Measurements from ENCODE around the gene TBC1D3B.
"Not testable (repeated sequence)": the region's sequence is repeated elsewhere in the genome, so short reads cannot be mapped to it uniquely, and the experiment has no call there.

The TBC1D3B gene

DNA sequence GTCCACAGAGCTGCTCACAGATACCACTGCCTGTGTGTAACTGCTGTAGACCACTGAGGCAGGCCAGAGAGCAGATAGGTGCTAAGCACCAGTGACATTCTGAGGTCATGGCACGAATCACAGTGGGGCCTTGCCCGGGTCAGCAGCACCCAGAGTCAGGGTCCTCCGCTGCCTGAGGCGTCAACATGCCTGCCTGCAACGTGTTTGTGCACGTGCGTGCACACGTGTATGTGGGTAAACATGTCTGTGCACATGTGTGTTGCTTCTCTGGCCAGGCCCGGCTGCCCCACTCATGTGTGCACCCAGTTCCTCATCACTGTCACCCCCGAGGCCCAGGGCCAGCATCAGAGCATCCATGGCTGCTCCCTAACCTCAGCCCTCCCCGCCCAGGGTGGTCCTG is at the start of gene TBC1D3B:
TBC1D3B (minus strand) TSS at position 101 of the 400 bp plus-strand sequence. CDS start 1,586 bp downstream, outside the sequence.
- not testable (repeated sequence) for DNase-seq

DNA sequence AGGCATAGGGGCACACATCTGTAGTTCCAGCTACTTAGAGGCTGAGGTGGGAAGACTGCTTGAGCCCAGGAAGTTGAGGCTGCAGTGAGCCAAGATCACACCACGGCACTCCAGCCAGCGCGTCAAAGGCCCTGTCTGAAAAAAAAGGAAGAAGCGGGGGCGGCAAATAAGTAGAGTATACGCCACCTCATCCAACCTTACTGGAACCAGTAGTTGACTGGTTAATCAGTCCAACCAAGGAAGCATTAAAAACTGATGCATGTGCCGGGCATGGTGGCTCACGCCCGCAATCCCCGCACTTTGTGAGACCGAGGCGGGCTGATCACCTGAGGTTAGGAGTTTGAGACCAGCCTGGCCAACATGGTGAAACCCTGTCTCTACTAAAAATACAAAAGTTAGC is 46.5 kb upstream of the TBC1D3B start:
- DNase-seq: not testable (repeated sequence)

DNA sequence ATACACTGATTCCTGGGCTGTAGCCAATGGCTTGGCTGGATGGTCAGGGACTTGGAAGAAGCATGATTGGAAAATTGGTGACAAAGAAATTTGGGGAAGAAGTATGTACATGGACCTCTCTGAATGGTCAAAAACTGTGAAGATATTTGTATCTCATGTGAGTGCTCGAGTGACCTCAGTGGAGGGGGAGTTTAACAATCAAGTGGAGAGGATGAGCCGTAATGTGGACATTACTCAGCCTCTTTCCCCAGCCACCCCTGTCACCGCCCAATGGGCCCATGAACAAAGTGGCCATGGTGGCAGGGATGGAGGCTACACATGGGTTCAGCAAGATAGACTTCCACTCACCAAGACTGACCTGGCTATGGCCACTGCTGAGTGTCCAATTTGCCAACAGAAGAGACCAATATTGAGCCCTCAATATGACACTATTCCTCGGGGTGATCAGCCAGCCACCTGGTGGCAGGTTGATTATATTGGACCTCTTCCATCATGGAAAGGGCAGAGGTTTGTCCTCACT is 45.2 kb upstream of the TBC1D3B start:
- DNase-seq: not testable (repeated sequence)

DNA sequence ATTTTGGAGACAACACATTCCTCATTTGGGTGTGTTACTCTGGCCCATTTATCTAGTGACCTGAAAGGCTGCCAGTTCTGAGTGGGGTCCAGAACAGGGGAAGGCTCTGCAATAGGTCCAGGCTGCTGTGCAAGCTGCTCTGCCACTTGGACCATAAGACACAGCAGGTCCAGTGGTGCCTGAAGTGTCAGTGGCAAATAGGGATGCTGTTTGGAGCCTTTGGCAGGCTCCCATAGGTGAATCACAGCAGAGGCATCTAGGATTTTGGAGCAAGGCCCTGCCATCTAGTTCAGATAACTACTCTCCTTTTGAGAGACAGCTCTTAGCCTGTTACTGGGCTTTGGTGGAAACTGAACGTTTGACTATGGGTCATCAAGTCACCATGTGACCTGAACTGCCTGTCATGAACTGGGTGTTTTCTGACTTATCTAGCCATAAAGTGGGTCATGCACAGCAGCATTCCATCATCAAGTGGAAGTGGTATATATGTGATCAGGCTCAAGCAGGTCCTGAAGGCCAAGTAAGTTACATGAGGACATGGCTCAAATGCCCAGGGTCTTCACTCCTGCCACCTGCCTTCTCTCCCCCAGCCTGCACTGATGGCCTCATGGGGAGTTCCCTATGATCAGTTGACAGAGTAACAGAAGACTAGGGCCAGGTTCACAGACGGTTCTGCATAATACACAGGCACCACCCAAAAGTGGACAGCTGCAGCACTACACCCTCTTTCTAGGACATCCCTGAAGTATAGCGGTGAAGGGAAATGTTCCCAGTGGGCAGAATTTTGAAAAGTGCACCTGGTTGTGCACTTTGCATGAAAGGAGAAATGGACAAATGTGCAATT is 44.5 kb upstream of the TBC1D3B start:
- not testable (repeated sequence) for DNase-seq

DNA sequence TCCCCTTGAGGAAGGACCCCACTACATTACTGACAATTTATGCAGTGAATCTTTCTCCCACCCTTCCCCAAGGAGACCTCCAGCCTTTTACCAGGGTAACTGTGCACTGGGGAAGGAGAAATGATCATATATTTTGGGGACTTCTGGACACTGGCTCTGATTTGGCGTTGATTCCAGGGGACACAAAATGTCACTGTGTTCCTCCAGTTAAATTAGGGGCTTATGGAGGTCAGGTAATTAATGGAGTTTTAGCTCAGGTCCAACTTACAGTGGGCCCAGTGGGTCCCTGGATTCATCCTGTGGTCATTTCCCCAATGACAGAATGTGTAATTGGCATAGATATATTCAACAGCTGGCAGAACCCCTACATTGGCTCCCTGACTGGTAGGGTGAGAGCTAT is 43.1 kb upstream of the TBC1D3B start:
- not testable (repeated sequence) for DNase-seq

DNA sequence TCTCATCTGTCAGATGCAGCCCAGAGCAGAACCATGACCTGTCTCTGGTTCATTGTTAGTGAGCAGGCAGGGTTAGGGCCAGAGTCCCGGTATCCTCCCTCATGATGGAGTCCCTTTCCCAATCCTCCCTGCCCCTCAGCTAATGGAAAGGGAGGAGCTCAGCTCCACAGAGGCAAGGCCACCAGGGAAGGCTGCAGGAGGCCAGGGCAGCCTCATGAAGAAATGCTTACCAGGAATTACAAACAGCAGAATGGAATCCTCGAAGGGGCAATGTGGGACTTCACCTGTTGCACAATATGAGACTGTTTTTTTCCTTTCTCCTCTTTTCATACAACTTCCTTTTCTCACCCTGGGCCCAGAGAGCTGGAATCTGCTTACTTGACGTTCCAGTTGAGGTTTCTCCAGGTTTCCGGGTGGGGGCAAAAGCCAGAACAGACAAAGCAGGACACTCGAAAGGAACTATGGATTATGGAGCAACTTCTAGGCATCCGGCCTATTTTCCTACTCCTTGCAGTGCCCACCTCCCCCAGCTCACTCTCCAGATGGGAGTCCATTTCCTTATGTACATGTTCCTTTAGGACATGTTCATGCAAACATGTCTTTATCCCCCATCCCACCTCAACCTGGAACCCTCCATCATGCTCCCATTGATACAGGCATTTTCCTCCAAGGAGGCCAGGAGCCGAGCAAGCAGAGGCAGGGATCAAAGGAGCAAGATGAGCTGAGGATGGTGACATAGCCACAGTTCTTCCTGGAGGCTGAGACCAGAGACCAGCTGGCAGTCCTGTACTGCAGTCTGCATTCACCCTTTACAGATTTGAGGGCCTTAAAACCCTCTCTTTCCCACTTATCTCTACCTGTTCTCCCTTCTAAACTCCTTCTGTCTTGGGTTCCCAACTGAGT is 39.2 kb upstream of the TBC1D3B start:
- DNase-seq: not testable (repeated sequence)

DNA sequence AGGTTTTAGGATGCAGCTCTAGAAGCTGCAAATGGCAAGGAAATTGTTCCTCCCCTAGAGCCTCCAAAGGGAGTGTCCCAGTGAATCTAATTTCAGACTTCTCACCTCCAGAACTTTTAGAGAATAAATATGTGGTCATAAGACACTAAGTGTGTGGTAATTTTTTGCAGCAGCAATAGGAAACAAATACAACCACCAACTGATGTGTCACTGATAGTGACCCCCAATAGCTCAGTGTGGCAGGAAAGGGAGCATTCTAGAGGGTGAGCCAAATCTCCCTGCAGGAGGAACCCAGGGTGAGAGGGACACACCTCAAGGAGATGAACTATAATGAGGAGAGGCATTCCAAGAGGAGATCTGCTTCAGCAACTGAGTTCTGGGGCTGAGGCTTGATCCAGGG is 38.5 kb upstream of the TBC1D3B start:
- DNase-seq: no peak

DNA sequence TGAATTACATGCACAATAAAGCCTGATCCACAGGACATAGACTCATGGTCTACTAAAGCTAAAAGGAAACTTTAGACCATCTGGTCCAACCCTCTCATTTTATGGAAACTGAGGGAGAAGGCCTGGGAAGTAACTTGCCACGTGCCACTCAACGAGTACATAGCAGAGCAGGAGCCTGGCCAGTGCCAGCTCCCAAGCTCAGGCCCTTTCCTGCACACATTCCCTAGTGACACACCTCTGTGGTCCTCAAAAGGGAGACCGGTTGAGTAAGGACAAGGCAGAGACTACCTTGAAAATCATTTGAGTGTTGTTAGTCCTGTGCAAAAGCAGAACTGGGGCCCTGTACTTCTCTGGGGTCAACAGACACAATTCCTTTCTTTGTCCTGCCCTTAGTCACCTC is 37.3 kb upstream of the TBC1D3B start:
- DNase-seq: no peak

DNA sequence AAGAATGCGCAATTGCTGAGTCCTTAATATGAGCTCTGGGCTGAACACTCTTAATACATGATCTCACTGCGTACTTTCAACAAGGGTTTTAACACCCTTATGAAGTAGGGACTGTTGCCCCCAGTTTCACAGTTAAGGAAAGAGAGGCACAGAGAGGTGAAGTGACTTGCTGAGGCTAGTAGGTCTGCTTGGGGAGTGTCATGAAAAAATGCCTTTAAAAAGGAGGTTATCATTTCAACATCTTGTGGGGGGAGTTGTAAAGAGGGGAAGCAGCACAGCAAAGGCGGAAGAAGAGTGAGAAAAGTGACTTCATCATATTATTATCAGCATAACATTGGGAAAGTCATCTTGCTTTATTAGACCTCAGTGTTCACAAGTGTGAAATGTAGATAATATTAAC is 36.5 kb upstream of the TBC1D3B start:
- no peak for DNase-seq

DNA sequence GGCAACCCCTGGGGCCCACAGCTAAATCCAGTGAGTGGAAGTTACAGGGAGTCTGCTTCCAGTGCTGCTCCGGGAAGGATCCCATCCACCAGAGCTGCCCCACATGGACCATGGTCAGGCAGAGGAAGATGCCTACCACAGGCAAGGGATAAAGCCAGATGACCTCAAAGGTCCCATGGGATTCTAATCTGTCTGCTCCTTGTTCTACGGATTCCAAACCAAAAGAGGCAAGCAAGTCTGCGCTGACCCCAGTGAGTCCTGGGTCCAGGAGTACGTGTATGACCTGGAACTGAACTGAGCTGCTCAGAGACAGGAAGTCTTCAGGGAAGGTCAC is 35.8 kb upstream of the TBC1D3B start:
- no peak for DNase-seq

DNA sequence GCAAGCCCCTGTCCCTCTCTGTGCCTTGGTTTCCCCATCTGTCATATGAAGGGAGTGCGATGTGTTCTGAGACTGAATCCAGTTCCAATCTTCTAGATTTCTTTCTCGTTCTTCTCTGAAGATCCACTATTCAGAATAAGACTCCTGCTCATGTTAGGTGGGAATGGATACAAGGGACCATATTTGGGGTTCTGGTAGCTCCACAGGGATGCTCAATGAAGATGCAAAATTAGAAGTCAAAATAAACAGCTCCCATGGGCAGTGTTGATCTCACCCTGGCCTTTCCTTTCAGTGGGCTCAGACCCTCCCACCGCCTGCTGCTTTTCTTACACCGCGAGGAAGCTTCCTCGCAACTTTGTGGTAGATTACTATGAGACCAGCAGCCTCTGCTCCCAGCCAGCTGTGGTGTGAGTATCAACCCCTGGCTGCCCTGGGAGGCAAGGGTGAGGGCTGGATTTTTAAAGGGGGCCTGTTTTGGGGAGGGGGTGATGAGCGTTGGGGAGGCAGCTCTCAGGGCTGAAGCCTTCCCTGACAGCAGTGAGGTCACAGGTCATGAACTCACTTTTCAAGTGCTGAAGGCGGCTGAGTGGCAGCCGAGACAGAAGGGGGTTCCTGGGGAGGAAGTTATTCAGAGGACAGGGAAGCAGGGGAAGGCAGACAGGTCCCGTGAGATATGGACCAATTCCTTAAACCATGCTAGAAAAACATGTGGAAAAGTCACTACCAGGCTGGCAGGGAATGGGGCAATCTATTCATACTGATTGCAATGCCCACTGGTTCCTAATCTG is 35.2 kb upstream of the TBC1D3B start:
- not testable (repeated sequence) for DNase-seq

DNA sequence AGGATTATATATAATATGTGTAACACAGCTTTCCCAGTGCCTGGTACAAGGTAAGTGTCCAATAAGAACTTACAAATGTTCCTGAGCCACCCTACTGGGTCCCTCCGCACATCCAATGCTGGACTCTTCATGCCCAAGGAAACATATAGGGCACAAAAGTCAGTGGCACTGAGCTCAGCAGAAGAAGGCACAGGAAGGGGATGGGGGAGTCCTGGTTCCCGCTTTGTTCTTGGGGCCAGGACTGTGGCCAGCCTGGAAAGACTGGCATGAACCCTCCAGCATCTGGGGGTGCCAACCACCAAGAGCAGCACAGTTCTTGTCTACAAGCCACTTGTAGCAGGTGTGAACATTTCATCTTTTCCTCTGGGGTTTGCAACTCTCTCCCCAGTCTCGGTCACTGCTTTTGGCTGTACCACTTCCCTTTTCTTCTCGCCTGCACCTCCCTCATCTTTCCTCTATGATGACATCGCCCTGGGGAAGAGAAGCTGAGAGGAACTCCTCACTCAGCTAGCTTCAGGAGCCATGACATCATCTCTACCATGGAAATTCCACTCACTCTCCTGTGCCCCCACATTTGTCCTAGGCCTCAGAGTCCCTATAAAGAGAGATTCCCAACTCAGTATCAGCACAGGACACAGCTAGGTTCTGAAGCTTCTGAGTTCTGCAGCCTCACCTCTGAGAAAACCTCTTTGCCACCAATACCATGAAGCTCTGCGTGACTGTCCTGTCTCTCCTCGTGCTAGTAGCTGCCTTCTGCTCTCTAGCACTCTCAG is 34.2 kb upstream of the TBC1D3B start, which contains the start of gene CCL4L2:
CCL4L2 (plus strand) TSS at position 625 of the 773 bp plus-strand sequence.
- DNase-seq: not testable (repeated sequence)

DNA sequence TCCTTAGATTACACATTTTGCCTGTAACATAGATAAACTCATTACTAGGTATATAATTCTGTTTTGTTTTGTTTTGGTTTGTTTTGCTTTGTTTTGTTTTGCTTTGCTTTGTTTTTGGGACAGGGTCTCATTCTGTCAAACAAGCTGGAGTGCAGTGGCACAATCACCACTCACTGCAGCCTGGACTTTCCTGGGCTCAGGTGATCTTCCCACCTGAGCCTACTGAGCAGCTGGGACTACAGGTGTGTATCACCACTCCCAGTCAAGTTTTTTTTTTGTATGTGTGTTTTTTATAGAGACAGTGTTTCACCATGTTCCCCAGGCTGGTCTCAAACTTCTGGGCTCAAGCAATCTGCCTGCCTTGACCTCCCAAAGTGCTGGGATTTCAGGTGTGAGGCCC is 33.1 kb upstream of the TBC1D3B start:
- DNase-seq: no peak

DNA sequence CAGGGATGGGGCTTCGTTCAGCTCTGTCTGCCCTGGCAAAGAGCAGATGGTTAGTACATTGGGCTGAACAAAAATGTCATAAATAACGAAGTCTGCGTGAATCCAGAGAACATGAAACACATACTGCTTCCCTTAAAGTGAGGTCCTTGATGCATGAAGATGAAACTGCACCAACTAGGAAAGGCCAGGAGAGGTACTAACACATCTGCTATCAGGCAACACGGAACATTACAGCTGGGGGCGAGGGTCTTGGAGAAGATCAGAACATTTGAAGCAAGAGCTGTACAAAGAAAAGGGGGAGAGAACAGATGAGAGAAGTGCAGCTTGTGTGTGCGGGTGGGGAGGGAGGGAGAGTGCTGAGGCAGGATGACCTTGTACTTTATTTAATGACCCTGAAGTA is 30.9 kb upstream of the TBC1D3B start:
- not testable (repeated sequence) for DNase-seq

DNA sequence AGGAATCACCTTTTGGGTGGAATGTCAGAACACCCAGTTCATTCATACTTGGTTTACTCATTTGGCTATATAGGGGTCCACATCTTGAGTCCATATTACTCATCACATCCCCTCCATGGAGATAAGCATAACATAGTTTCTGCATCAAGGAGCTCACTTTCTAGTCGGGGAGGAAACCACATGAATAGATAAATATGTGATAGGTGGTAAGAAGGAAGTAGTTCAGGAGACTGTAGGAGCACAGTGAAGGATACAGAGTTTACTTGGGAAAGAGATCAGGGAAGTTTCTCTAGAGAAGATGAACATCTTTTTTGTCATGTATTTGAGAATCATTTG is 30.0 kb upstream of the TBC1D3B start:
- DNase-seq: not testable (repeated sequence)

DNA sequence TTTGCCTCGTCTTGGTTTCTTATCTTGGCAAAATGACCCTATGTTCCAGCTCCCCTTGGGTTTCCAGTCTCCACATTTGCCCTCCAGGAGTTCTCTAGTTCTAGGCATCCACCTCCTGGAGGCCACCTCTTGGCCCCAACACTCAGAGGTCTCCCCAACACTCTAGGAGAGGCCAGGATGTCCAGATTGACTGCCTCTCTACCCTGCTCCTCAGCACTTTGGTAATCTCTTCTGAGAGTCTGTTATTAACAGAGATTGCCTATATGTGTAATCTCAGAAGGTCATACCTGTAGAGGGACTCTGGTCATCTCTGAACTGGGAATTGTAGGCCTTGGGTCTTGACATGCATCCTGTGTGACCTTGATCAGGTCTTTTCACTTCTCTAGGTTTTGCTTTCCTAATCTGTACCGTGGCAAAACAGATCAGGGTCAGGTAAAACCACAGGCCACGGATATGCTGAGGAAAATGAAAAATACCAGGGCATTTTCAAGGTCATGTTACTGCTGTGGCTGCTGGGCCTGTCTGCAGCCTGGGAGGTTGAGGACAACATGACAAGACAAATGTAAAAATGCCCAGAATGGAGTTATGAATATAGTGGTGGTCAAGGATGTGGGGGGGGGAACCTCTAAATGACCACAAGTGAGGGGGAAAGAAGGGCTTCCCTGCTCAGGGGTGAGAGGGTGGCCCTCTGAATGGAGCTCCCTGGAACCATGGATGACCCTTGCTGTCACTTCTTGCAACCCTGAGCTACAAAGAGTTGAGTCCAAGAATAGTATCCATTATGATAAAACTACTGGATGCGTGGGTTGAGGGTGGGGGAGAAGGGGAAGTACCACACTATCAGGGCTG is 29.4 kb upstream of the TBC1D3B start:
- DNase-seq: no peak

DNA sequence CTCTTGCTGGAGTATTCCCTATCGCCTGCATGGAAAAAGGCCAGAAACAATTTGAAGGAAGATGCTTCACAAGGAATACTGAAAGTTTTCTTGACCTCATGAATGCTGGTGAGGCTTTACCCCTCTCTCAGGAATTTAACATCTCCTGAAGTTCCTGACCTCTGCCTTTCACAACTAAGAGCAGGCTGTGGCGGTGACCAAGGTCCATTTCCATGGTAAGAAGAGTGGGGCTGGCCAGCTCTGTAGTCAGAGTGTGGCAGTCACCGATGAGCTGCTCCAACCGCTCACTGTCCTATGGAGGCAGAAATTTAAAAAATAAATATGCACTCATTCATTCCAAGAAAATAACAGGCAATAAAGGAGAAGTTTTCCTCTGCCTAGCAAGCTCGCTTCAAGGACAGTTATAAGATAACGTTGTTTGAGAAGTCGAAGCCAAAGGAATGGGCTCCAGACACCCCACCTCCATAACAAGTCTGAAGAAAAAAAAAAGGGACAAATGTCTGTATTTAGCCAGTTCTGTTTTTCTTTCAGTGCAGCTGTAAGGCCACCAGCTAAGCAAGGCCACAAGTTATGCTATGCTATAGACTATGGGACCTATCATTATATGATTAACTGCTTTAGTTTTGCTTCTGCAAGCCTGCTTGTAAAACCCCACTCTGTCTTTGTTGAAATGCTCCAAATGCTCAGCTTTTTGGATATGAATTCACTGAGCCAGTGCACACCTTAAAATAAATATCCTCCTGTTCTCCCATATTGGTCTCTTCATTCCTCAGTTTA is 28.5 kb upstream of the TBC1D3B start:
- no peak for DNase-seq

DNA sequence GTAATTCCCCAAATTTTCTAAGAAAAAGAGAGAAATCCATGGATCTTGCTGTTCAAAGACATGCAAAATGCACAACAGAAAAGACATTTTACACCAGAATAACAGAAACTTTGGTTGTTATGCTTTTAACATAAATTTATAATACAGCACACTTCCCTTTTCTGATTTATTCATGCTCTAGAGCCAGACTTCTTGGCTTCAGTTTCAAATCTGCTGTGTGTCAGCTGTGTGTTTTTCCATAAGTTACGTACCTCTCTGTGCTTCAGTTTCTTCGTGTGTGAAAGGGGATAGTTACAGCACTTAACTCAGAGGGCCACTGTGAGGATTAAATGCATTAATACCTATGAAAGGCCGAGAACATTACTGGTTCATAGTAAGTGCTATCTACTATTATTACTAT is 26.9 kb upstream of the TBC1D3B start:
- no peak for DNase-seq

DNA sequence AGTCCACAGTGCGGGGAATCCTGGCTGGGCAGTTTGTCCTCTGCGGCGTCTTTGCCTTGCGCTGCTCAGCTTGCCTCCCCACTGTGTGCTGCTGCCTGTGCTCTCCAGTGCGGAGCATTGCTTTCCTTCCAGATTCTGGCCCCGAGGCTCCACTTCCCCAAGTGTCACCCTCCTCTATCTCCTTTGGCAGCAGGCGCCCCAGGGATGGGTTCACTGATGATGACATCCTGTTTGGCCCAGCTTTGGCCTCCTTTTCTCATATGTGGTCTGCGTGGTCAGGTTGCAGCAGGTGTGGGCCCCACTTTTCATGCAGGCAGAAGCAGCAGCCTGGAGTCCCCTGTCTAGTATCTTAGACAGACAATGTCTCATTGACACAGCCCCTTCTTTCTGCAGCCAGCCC is 25.1 kb upstream of the TBC1D3B start:
- not testable (repeated sequence) for DNase-seq

DNA sequence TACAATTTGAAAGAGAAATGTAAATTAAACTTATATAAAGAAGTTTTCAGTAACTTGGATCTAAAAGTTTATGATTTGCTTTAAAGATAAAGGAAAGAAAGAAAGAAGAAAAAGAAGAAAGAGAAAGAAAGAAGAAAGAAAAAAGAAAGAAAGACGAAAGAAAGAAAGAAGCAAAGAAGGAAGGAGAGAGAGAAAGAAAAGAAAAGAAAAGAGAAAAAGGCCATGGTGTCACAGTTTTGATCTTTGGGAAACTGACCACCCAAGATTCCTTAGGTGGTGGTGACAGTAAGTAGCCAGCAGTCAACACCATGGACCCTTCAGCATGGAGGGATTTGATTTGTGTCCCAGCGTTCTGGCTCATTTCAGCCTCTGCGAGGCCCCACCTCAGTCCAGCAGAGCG is 24.7 kb upstream of the TBC1D3B start:
- DNase-seq: not testable (repeated sequence)

All from NCI-H2171 (cell line).